ENCODE data around the gene SCNN1G.

Gene SCNN1G

GRCh38 chr16:23222929-23223328 is 40.4 kb downstream of the SCNN1G start:
- TF ChIP-seq EGR1 (IDR thresholded peaks at IDR 0.05) (no peak), EP300 (IDR thresholded peaks at IDR 0.05; ENCODE audit: borderline replicate concordance) (no peak), CREB1 (IDR thresholded peaks at IDR 0.05; ENCODE audit: low read depth) (no peak), TAF1 (IDR thresholded peaks at IDR 0.05; ENCODE audit: low read depth) (no peak), USF1 (IDR thresholded peaks at IDR 0.05) (no peak), TEAD4 (IDR thresholded peaks at IDR 0.05) (no peak), CEBPB (IDR thresholded peaks at IDR 0.05) (no peak), YY1 (IDR thresholded peaks at IDR 0.05; ENCODE audit: low read depth) (no peak), MAX (IDR thresholded peaks at IDR 0.05) (no peak), FOXM1 (IDR thresholded peaks at IDR 0.05; ENCODE audit: borderline replicate concordance, low read depth) (no peak), NFIC (IDR thresholded peaks at IDR 0.05) (no peak), TCF12 (IDR thresholded peaks at IDR 0.05; ENCODE audit: low read depth) (no peak), REST (IDR thresholded peaks at IDR 0.05; ENCODE audit: low read depth) (no peak), ZBTB7A (IDR thresholded peaks at IDR 0.05; ENCODE audit: low read depth) (no peak), RAD21 (IDR thresholded peaks at IDR 0.05; ENCODE audit: low read depth) (no peak)

GRCh38 chr16:23223368-23223767 is 40.8 kb downstream of the SCNN1G start:
- TF ChIP-seq EGR1 (IDR thresholded peaks at IDR 0.05) (no peak), RAD21 (IDR thresholded peaks at IDR 0.05; ENCODE audit: low read depth) (no peak), REST (IDR thresholded peaks at IDR 0.05; ENCODE audit: low read depth) (no peak), CREB1 (IDR thresholded peaks at IDR 0.05; ENCODE audit: low read depth) (no peak), NFIC (IDR thresholded peaks at IDR 0.05) (no peak), USF1 (IDR thresholded peaks at IDR 0.05) (no peak), TAF1 (IDR thresholded peaks at IDR 0.05; ENCODE audit: low read depth) (no peak), MAX (IDR thresholded peaks at IDR 0.05) (no peak), TEAD4 (IDR thresholded peaks at IDR 0.05) (no peak), FOXM1 (IDR thresholded peaks at IDR 0.05; ENCODE audit: borderline replicate concordance, low read depth) (no peak), CEBPB (IDR thresholded peaks at IDR 0.05) (no peak), EP300 (IDR thresholded peaks at IDR 0.05; ENCODE audit: borderline replicate concordance) (no peak), TCF12 (IDR thresholded peaks at IDR 0.05; ENCODE audit: low read depth) (no peak), ZBTB7A (IDR thresholded peaks at IDR 0.05; ENCODE audit: low read depth) (no peak), YY1 (IDR thresholded peaks at IDR 0.05; ENCODE audit: low read depth) (no peak)

GRCh38 chr16:23225109-23225508 is 42.6 kb downstream of the SCNN1G start:
- TF ChIP-seq RAD21 (IDR thresholded peaks at IDR 0.05; ENCODE audit: low read depth) = no peak
- no peak for TF ChIP-seq MAX (IDR thresholded peaks at IDR 0.05)

DNA sequence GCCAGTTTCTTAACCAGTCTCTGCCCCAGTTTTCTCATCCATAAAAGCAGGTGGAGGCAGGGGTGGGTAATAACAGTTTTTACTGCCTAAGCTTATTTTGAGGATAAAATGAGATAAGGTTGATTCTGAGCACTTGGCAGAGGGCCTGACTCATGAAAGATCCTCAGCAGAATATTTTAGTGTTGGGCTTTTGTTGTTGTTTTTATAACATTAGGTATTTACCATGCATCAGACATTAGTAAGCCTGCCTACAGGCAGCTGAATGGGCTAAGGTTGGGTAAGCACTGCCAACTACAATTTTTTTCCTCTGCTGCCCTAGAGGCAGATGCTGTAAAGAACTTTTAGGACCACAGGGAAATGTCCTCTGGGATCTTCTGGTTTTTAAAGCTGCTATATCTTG is 43.1 kb downstream of the SCNN1G start:
- TF ChIP-seq CEBPB (IDR thresholded peaks at IDR 0.05) (no peak), USF1 (IDR thresholded peaks at IDR 0.05) (no peak), MAX (IDR thresholded peaks at IDR 0.05) (no peak), YY1 (IDR thresholded peaks at IDR 0.05; ENCODE audit: low read depth) (no peak), RAD21 (IDR thresholded peaks at IDR 0.05; ENCODE audit: low read depth) (no peak)

- peak; percentile 84 for TF ChIP-seq USF1 (IDR thresholded peaks at IDR 0.05)
- TF ChIP-seq CEBPB (IDR thresholded peaks at IDR 0.05) = no peak
These were observed 45.0 kb downstream of the SCNN1G start for GRCh38 chr16:23227529-23227928.

Data from Ishikawa (cell line).